Suprapubic skin (tissue), 4 donors: ENCODE results near the gene ETV5.

Source experiments
- EP300 ChIP-seq: sonication (generic); formaldehyde crosslinking; IDR thresholded peaks from one replicate; pipeline ENCODE4 v1.6.1; 2017; ENCODE audit warnings: antibody characterized with exemption
- POLR2A ChIP-seq, 2 donors: fragments of 450-650 bp; IDR thresholded peaks; one replicate each; pipeline ENCODE4 v1.6.1; 2017; ENCODE audit warnings: antibody characterized with exemption in 2 of 2, mild to moderate bottlenecking in 2 of 2, moderate library complexity in 2 of 2
- POLR2AphosphoS5 ChIP-seq, 3 donors: sonication (generic); formaldehyde crosslinking; IDR thresholded peaks; one replicate each; pipeline ENCODE4 v1.6.1; 2017; ENCODE audit warnings: antibody characterized with exemption in 3 of 3
- TF ChIP-seq, protein P1 (sequence below), 2 donors: fragments of 200-600 bp in 1 of 2; fragments of 450-650 bp in 1 of 2; sonication (generic) in 1 of 2; IDR thresholded peaks; one replicate each; pipeline ENCODE4 v1.5.1; 2016 to 2019; ENCODE audit warnings: antibody characterized with exemption in 2 of 2, mild to moderate bottlenecking in 1 of 2, moderate library complexity in 1 of 2

DNA sequence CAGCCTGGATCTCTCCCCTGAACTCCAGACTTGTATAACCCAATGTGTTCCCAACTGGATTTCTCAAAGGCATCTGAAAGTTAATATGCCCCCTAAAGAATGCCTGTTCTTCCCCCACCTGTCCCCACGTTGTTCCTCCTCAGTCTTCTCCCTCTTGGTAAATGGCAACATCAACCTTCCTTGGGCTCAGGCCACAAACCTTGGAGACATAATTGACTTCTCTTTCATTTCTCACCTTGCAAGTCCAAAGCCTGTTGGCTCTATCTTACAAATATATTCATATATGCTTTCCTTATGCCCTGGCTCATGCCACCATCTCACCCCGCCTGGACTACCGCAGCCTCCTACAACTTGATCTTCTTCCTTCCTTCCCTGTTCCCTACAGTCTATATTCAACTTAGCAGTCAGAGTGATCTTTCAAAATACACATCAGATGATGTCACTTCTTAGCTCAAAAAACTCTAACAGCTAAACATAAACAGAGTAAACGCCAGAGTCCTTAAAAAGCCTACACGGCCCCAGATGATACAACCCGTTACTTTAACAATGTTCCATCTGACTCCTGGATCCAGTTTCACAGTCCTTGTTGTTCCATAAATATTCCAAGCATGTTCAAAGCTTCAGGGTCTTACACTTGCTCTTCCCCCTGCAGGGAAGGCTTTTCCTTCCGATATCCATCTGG is 66.2 kb downstream of the ETV5 start:
- TF ChIP-seq, protein P1, sequence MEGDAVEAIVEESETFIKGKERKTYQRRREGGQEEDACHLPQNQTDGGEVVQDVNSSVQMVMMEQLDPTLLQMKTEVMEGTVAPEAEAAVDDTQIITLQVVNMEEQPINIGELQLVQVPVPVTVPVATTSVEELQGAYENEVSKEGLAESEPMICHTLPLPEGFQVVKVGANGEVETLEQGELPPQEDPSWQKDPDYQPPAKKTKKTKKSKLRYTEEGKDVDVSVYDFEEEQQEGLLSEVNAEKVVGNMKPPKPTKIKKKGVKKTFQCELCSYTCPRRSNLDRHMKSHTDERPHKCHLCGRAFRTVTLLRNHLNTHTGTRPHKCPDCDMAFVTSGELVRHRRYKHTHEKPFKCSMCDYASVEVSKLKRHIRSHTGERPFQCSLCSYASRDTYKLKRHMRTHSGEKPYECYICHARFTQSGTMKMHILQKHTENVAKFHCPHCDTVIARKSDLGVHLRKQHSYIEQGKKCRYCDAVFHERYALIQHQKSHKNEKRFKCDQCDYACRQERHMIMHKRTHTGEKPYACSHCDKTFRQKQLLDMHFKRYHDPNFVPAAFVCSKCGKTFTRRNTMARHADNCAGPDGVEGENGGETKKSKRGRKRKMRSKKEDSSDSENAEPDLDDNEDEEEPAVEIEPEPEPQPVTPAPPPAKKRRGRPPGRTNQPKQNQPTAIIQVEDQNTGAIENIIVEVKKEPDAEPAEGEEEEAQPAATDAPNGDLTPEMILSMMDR (IDR thresholded peaks at IDR 0.05) = no peak
- TF ChIP-seq POLR2AphosphoS5 (IDR thresholded peaks at IDR 0.05) (no peak), POLR2A (IDR thresholded peaks at IDR 0.05) (no peak), EP300 (no peak)
